GM12892 (cell line): ENCODE measurements around the gene DSG2.

Source experiments
- POLR2A ChIP-seq: IDR thresholded peaks from 2 replicates; pipeline ENCODE4 v1.6.1; 2011; ENCODE audit warnings: low read depth, low read length, control low read depth
- POLR2AphosphoS5 ChIP-seq: IDR thresholded peaks from 2 replicates; pipeline ENCODE4 v1.6.1; 2011; ENCODE audit warnings: low read depth, low read length, control low read depth
- TAF1 ChIP-seq: IDR thresholded peaks from 2 replicates; pipeline ENCODE4 v1.6.1; 2011; ENCODE audit warnings: low read depth, mild to moderate bottlenecking, control low read depth, low read length, borderline replicate concordance

DNA sequence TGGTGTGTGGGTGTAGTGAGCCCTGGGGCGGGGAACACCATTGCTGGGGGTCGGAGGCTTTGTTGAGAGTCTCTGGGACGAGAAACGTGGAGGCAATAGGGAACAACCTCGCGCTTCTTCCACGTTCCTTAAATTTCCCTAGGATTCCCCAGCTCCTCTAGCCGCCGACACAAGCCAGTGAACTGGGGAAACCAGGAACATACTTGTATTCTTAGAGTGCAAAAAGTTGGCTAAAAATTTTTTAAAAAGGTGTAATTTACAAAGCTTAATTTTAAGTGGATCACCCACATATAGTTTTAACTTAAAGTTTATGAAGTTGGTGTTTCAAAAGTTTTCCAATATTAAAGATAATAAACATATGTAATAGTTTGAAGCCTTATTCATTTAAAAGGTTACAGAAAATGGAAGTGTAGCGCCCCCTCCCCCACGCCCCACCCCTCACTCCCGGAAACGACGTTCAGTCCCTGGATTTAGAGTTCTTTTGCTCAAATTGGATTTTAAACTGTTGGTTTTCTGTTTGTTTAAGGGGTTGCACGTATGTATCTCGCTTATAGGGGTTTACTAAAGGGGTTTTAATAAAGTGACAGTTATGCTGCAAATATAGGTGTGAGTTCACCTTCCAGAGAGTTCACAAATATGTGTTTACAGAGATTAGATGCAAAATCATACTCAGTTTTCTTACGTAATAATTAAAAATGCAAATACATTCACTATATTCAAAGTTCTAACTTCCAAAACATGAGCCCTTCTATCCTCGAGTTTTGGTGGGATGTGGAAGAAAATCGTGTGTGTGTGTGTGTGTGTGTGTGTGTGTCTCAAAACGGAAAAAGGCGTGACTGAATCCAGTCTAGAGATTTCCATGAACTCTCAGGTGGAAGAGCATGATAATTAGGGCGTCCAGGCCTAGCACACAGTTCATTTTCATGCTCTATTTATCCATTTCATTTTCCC, 872 bp downstream of the DSG2 start:
- TF ChIP-seq TAF1 = no peak
- no peak for TF ChIP-seq POLR2A
- no peak for TF ChIP-seq POLR2AphosphoS5
